CD4-positive, alpha-beta memory T cell (primary cell): ENCODE measurements around the gene D2HGDH. TPM values are rescaled to one million over a fixed set of nuclear protein-coding genes. Genes with fewer than 3 reads are reported as not detected.
A peak's percentile ranks its signal among the peaks of the same experiment; 100 is the strongest.

Experiments
- CTCF ChIA-PET: fragments of 350-600 bp; sonication (Branson Sonifier 250); formaldehyde crosslinking; loops from one replicate; lab custom pipeline; 2021; ENCODE audit warnings: inconsistent platforms; ENCODE audit not compliant: partially characterized antibody; lab: Charles Lee
- POLR2A ChIA-PET: fragments of 350-600 bp; sonication (Branson Sonifier 250); formaldehyde crosslinking; loops from one replicate; lab custom pipeline; 2021; ENCODE audit not compliant: partially characterized antibody; lab: Charles Lee
- DNase-seq, 5 donors: peaks; one replicate each; pipeline versions ENCODE4 v3.0.0 to v3.0.0-alpha.2; 2020 to 2022; ENCODE audit warnings: mixed read lengths in 1 of 5
- H3K27ac ChIP-seq: one replicate; pipeline ENCODE4 v1.7.0; 2013; ENCODE audit warnings: low read depth, low read length
- H3K27me3 ChIP-seq: 2 replicates; pipeline ENCODE4 v1.7.0; 2013; ENCODE audit warnings: mild to moderate bottlenecking, low read length, moderate library complexity; ENCODE audit not compliant: insufficient read depth
- H3K36me3 ChIP-seq: 2 replicates; pipeline ENCODE4 v1.7.0; 2013; ENCODE audit warnings: mild to moderate bottlenecking, low read length, moderate library complexity; ENCODE audit not compliant: insufficient read depth
- H3K4me1 ChIP-seq: 2 replicates; pipeline ENCODE4 v1.7.0; 2013; ENCODE audit warnings: mild to moderate bottlenecking, low read length, moderate library complexity; ENCODE audit not compliant: insufficient read depth
- H3K4me3 ChIP-seq, 2 donors: one replicate each; pipeline ENCODE4 v1.7.0; 2013; ENCODE audit warnings: low read length in 2 of 2, mild to moderate bottlenecking in 1 of 2
- H3K9me3 ChIP-seq, 2 donors: one replicate each; pipeline ENCODE4 v1.7.0; 2013; ENCODE audit warnings: low read length in 2 of 2, control low read depth in 1 of 2; ENCODE audit not compliant: control insufficient read depth in 1 of 2
- H3K27ac Mint-ChIP-seq, 7 donors: one replicate each; pipeline ENCODE4 v1.8.0; 2020 to 2021; ENCODE audit warnings: mixed read lengths in 7 of 7, mild to moderate bottlenecking in 6 of 7, inconsistent platforms in 3 of 7, moderate library complexity in 3 of 7
- H3K27me3 Mint-ChIP-seq, 2 donors: one replicate each; pipeline ENCODE4 v1.8.0; 2020 to 2021; ENCODE audit warnings: mixed read lengths in 2 of 2
- H3K36me3 Mint-ChIP-seq, 2 donors: one replicate each; pipeline ENCODE4 v1.8.0; 2020 to 2021; ENCODE audit warnings: mixed read lengths in 2 of 2, inconsistent platforms in 1 of 2, mild to moderate bottlenecking in 1 of 2
- H3K4me1 Mint-ChIP-seq, 4 donors: one replicate each; pipeline ENCODE4 v1.8.0; 2020 to 2021; ENCODE audit warnings: mixed read lengths in 4 of 4, mild to moderate bottlenecking in 1 of 4
- H3K4me3 Mint-ChIP-seq, 8 donors: one replicate each; pipeline ENCODE4 v1.8.0; 2020 to 2021; ENCODE audit warnings: mixed read lengths in 8 of 8, mild to moderate bottlenecking in 7 of 8, moderate library complexity in 6 of 8, inconsistent platforms in 3 of 8
- H3K9me3 Mint-ChIP-seq, 8 donors: one replicate each; pipeline ENCODE4 v1.8.0; 2020 to 2021; ENCODE audit warnings: mixed read lengths in 8 of 8, mild to moderate bottlenecking in 5 of 8, inconsistent platforms in 3 of 8, moderate library complexity in 1 of 8
- intact Hi-C: fragments of 100-400 bp; cut with micrococcal nuclease; formaldehyde crosslinking; loops from one replicate; pipeline ENCODE4 v1.15.1; 2023
- polyA plus RNA-seq, 2 donors: library from polyadenylated mRNA; unstranded; fragments of 300-500 nt; fragmentation: Illumina TruSeq; gene quantifications; one replicate each; pipeline ENCODE4 v1.2.3, GENCODE V29; 2021
- total RNA-seq, 2 experiments: library from RNA; stranded (reverse); gene quantifications; one replicate each; pipeline ENCODE4 v1.2.3, GENCODE V29; 2021

Gene D2HGDH
- total and polyA plus RNA-seq, 4 experiments from 2014 or later, result 0.93 to 53.9 (median 27.3) TPM

- no peak overlapping the region for H3K27ac ChIP-seq
- no peaks in the 10 kb centered on the region for H3K9me3 ChIP-seq
- peaks cover 9% of the 10 kb centered on the region for H3K4me1 ChIP-seq
- Mint-ChIP-seq H3K27ac (peak overlapping the region in 4 of 7 donors; percentile 16 to 75 (median 26)), H3K4me3 (no peak overlapping the region), H3K36me3 (no peaks in the 10 kb centered on the region), H3K27me3 (no peaks in the 10 kb centered on the region), H3K9me3 (no peaks in the 10 kb centered on the region), H3K4me1 (peaks cover 0 to 7% (median 6%) of the 10 kb centered on the region in 4 donors)
- intact Hi-C loops, result no loop called here
- H3K27me3 ChIP-seq, result no peaks in the 10 kb centered on the region
- DNase-seq, result no peak
- ChIA-PET POLR2A (no interaction called here), CTCF (no interaction called here)
- no peaks in the 10 kb centered on the region for H3K36me3 ChIP-seq
- H3K4me3 ChIP-seq, result no peak overlapping the region
These were observed 78.6 kb downstream of the D2HGDH start for GRCh38 chr2:241812730-241813643.

GRCh38 chr2:241813644-241814392, 79.4 kb downstream of the D2HGDH start:
- intact Hi-C loops, result no loop called here
- Histone ChIP-seq H3K4me1 (peaks cover 9% of the 10 kb centered on the region), H3K9me3 (no peaks in the 10 kb centered on the region), H3K27ac (no peak overlapping the region), H3K36me3 (no peaks in the 10 kb centered on the region), H3K4me3 (no peak overlapping the region), H3K27me3 (no peaks in the 10 kb centered on the region)
- Mint-ChIP-seq H3K27me3 (no peaks in the 10 kb centered on the region), H3K36me3 (no peaks in the 10 kb centered on the region), H3K9me3 (no peaks in the 10 kb centered on the region), H3K4me1 (peaks cover 0 to 7% (median 6%) of the 10 kb centered on the region in 4 donors), H3K27ac (peak overlapping the region in 4 of 7 donors; percentile 16 to 75 (median 67)), H3K4me3 (no peak overlapping the region)
- ChIA-PET CTCF (no interaction called here), POLR2A (no interaction called here)
- DNase-seq, result peak; percentile 17 to 77 (median 47)

GRCh38 chr2:241814393-241814642, 79.9 kb downstream of the D2HGDH start:
- POLR2A ChIA-PET, result no interaction called here

GRCh38 chr2:241814643-241815476, 80.4 kb downstream of the D2HGDH start:
- ChIA-PET CTCF (no interaction called here), POLR2A (no interaction called here)
- H3K27ac ChIP-seq, result no peak overlapping the region
- no peaks in the 10 kb centered on the region for H3K9me3 ChIP-seq
- H3K4me1 ChIP-seq, result peaks cover 9% of the 10 kb centered on the region
- H3K27ac Mint-ChIP-seq, result peak overlapping the region in 3 of 7 donors; percentile 19 to 57 (median 36)
- H3K27me3 Mint-ChIP-seq, result no peaks in the 10 kb centered on the region
- no peaks in the 10 kb centered on the region for H3K36me3 Mint-ChIP-seq
- no peak overlapping the region for H3K4me3 ChIP-seq
- DNase-seq, result no peak
- H3K36me3 ChIP-seq, result no peaks in the 10 kb centered on the region
- H3K4me1 Mint-ChIP-seq, result peaks cover 0 to 7% (median 6%) of the 10 kb centered on the region in 4 donors
- H3K4me3 Mint-ChIP-seq, result no peak overlapping the region
- H3K9me3 Mint-ChIP-seq, result no peaks in the 10 kb centered on the region
- intact Hi-C loops, result no loop called here
- H3K27me3 ChIP-seq, result no peaks in the 10 kb centered on the region

More at GRCh38 chr2:241814393-241814642, 79.9 kb downstream of the D2HGDH start:
- Histone ChIP-seq H3K36me3 (no peaks in the 10 kb centered on the region), H3K9me3 (no peaks in the 10 kb centered on the region), H3K27ac (no peak overlapping the region), H3K27me3 (no peaks in the 10 kb centered on the region), H3K4me1 (peaks cover 9% of the 10 kb centered on the region), H3K4me3 (no peak overlapping the region)
- Mint-ChIP-seq H3K4me1 (peaks cover 0 to 7% (median 6%) of the 10 kb centered on the region in 4 donors), H3K27me3 (no peaks in the 10 kb centered on the region), H3K36me3 (no peaks in the 10 kb centered on the region), H3K27ac (no peak overlapping the region), H3K4me3 (no peak overlapping the region), H3K9me3 (no peaks in the 10 kb centered on the region)
- intact Hi-C loops, result no loop called here
- no peak for DNase-seq
- CTCF ChIA-PET, result no interaction called here

- CTCF ChIA-PET, result no interaction called here
- POLR2A ChIA-PET, result no interaction called here
- Histone ChIP-seq H3K4me3 (no peak overlapping the region), H3K27me3 (no peaks in the 10 kb centered on the region), H3K27ac (no peak overlapping the region), H3K9me3 (no peaks in the 10 kb centered on the region), H3K4me1 (peaks cover 9% of the 10 kb centered on the region), H3K36me3 (no peaks in the 10 kb centered on the region)
- no peaks in the 10 kb centered on the region for H3K36me3 Mint-ChIP-seq
- H3K27ac Mint-ChIP-seq, result peak overlapping the region in 3 of 7 donors; percentile 19 to 57 (median 36)
- intact Hi-C loops, result no loop called here
- no peaks in the 10 kb centered on the region for H3K27me3 Mint-ChIP-seq
- no peak for DNase-seq
- H3K9me3 Mint-ChIP-seq, result no peaks in the 10 kb centered on the region
- peaks cover 0 to 7% (median 6%) of the 10 kb centered on the region in 4 donors for H3K4me1 Mint-ChIP-seq
- H3K4me3 Mint-ChIP-seq, result no peak overlapping the region
These were observed 81.3 kb downstream of the D2HGDH start for GRCh38 chr2:241815477-241816430.

GRCh38 chr2:241816431-241817121, 82.1 kb downstream of the D2HGDH start:
- H3K27me3 Mint-ChIP-seq, result no peaks in the 10 kb centered on the region
- H3K27ac ChIP-seq, result no peak overlapping the region
- ChIA-PET POLR2A (no interaction called here), CTCF (no interaction called here)
- no peaks in the 10 kb centered on the region for H3K36me3 Mint-ChIP-seq
- no peak overlapping the region for H3K4me3 Mint-ChIP-seq
- H3K4me3 ChIP-seq, result no peak overlapping the region
- no peaks in the 10 kb centered on the region for H3K9me3 ChIP-seq
- no peaks in the 10 kb centered on the region for H3K36me3 ChIP-seq
- H3K27ac Mint-ChIP-seq, result peak overlapping the region in 1 of 7 donors; percentile 60
- no peaks in the 10 kb centered on the region for H3K27me3 ChIP-seq
- peaks cover 4 to 12% (median 8%) of the 10 kb centered on the region in 4 donors for H3K4me1 Mint-ChIP-seq
- peaks cover 14% of the 10 kb centered on the region for H3K4me1 ChIP-seq
- intact Hi-C loops, result no loop called here
- no peak for DNase-seq
- peaks cover 0 to 2% (median 0%) of the 10 kb centered on the region in 8 donors for H3K9me3 Mint-ChIP-seq
